ENCODE measurements around the gene CACNA2D3. TPM values are rescaled to one million over a fixed set of nuclear protein-coding genes. Genes with fewer than 3 reads are reported as not detected.

CACNA2D3 gene
- total RNA-seq, 1 donor from 2014 or later, result 2.5 TPM

DNA sequence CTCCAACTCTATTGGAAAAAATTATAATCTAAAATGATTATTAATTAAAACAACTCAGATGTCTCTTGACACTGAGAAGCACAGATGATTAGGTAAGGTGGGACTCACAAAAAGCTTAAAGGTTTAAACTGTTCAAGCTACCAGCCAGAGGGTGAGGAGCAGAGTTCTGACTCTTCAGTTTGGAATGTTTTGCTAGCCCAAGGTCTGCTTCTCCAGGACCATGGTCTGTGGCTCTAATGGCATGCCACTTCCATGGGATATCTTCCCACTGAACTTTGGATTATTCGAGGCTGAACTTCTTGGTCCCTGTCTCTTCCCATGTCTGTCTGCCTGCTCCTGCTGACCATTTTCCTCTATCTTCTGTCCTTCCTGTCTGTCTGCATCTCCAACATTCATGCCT lies 49.2 kb downstream of the CACNA2D3 start:
- Mint-ChIP-seq H3K4me3 (no peak overlapping the region), H3K36me3 (no peaks in the 10 kb centered on the region), H3K9me3 (no peaks in the 10 kb centered on the region), H3K27ac (no peak overlapping the region), H3K4me1 (ENCODE audit: unreplicated experiment) (no peaks in the 10 kb centered on the region), H3K27me3 (peaks cover 8% of the 10 kb centered on the region)
- no peak for DNase-seq (ENCODE audit: extremely low spot score, unreplicated experiment)
- TF ChIP-seq, protein P1, sequence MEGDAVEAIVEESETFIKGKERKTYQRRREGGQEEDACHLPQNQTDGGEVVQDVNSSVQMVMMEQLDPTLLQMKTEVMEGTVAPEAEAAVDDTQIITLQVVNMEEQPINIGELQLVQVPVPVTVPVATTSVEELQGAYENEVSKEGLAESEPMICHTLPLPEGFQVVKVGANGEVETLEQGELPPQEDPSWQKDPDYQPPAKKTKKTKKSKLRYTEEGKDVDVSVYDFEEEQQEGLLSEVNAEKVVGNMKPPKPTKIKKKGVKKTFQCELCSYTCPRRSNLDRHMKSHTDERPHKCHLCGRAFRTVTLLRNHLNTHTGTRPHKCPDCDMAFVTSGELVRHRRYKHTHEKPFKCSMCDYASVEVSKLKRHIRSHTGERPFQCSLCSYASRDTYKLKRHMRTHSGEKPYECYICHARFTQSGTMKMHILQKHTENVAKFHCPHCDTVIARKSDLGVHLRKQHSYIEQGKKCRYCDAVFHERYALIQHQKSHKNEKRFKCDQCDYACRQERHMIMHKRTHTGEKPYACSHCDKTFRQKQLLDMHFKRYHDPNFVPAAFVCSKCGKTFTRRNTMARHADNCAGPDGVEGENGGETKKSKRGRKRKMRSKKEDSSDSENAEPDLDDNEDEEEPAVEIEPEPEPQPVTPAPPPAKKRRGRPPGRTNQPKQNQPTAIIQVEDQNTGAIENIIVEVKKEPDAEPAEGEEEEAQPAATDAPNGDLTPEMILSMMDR (conservative IDR thresholded peaks at IDR 0.05), result no peak

DNA sequence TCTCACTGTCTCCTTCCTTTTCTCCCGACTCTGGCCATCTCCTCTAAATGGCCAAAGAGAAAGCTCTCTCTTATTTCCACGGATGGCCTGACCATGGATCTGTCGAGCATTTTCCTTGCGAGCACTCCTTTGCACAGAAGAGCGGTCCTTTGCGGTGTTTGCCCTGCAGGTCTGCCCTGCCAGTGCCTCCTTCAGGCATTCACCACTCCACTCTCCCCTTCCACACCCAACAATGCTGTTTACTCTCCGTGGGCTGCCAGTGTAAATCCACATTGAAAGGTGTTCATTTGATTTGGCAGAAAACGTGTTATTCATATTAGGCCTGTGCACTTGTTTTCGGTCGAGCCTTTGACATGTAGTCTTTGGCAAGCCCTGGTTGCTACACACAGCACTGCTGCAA lies 49.6 kb downstream of the CACNA2D3 start:
- DNase-seq (ENCODE audit: extremely low spot score, unreplicated experiment), result no peak
- Mint-ChIP-seq H3K9me3 (no peaks in the 10 kb centered on the region), H3K27me3 (peaks cover 8% of the 10 kb centered on the region), H3K4me3 (no peak overlapping the region), H3K36me3 (no peaks in the 10 kb centered on the region), H3K27ac (no peak overlapping the region), H3K4me1 (ENCODE audit: unreplicated experiment) (no peaks in the 10 kb centered on the region)
- TF ChIP-seq, protein P1 (conservative IDR thresholded peaks at IDR 0.05), result no peak

DNA sequence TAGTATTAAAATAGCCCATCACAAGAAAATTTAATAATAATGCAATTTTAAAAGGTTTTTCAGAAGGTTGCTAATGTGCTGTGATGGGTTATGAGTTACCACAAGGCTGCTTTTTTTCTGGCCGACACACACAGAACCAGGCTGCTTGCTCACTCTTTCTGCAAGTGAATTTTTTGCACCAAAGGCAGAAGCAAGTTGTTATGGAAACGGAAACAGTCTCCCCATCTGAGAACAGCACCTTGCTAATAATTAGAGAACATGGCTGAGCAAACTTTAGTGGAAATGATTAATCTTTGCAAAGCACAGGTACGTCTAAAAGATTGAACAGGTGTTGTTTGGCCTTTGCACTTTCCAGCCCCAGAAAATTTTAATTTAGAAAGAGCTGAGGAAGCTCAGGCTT lies 51.0 kb downstream of the CACNA2D3 start:
- no peak overlapping the region for H3K4me3 Mint-ChIP-seq
- DNase-seq (ENCODE audit: extremely low spot score, unreplicated experiment), result no peak
- peaks cover 8% of the 10 kb centered on the region for H3K27me3 Mint-ChIP-seq
- H3K36me3 Mint-ChIP-seq, result no peaks in the 10 kb centered on the region
- TF ChIP-seq, protein P1 (conservative IDR thresholded peaks at IDR 0.05), result no peak
- no peaks in the 10 kb centered on the region for H3K9me3 Mint-ChIP-seq
- H3K4me1 Mint-ChIP-seq (ENCODE audit: unreplicated experiment), result no peaks in the 10 kb centered on the region
- H3K27ac Mint-ChIP-seq, result no peak overlapping the region

DNA sequence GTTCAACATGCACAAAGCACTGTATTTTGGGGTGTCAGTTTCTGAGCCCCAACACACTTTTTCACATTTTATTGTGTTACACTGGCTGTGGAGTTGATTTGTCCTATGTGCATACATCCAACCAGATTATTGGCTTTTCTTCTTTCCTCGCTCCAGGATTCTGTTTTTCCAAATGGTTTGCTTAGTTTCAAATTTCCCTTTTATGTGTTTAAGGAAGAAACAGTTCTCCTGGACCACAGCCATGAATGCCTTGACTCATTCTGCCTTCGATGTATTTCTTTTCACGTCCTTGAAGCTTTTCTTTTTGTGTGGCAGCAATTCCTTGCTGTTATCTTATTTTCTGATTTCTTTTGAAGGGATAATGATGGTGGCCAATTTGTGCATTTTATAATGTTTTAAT lies 53.8 kb downstream of the CACNA2D3 start:
- Mint-ChIP-seq H3K36me3 (no peaks in the 10 kb centered on the region), H3K27ac (no peak overlapping the region), H3K4me3 (no peak overlapping the region), H3K27me3 (peaks cover 5% of the 10 kb centered on the region), H3K4me1 (ENCODE audit: unreplicated experiment) (no peaks in the 10 kb centered on the region), H3K9me3 (no peaks in the 10 kb centered on the region)
- no peak for DNase-seq (ENCODE audit: extremely low spot score, unreplicated experiment)
- TF ChIP-seq, protein P1 (conservative IDR thresholded peaks at IDR 0.05), result no peak

DNA sequence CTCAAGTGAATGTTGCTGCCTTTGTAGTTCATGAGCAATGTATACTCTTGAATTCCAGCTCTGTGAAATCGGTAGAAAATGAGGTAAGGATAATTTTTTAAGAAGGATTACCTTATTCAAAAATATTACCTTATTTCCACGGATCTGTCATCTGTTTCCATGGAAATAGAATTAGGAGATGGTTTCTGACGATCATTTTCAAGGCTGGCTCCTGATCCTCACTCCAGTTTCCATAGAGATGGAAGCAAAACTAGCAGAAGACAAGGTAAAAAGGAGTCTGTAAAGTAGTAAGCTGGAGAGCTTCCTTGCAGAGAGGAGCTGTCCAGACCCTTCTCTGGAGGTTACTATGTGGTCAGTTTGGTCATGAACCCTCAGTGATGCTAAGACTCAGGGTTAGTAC lies 55.5 kb downstream of the CACNA2D3 start:
- TF ChIP-seq, protein P1 (conservative IDR thresholded peaks at IDR 0.05), result no peak
- no peaks in the 10 kb centered on the region for H3K27me3 Mint-ChIP-seq
- no peak overlapping the region for H3K4me3 Mint-ChIP-seq
- no peaks in the 10 kb centered on the region for H3K9me3 Mint-ChIP-seq
- H3K36me3 Mint-ChIP-seq, result no peaks in the 10 kb centered on the region
- H3K27ac Mint-ChIP-seq, result no peak overlapping the region
- no peaks in the 10 kb centered on the region for H3K4me1 Mint-ChIP-seq (ENCODE audit: unreplicated experiment)
- no peak for DNase-seq (ENCODE audit: extremely low spot score, unreplicated experiment)

DNA sequence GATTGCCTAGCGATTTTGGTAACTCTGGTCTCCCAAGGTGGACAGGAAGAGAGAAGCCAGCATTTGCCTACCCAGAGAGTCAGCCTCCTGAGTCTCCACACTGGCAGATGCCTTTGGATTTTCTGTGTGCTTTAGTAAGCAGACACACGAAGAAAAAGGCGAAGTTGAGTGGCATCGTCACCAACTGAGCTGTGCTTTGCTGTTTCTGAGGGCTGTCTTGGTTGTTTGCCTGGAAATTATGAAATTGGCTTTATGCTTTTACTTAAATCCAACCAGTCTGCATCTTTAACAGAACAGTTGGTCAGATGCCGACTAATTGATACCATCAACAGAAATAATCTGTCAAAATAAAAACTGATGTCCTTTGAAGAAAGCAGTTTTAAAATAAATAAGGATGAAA lies 56.0 kb downstream of the CACNA2D3 start:
- Mint-ChIP-seq H3K4me3 (no peak overlapping the region), H3K36me3 (no peaks in the 10 kb centered on the region), H3K27me3 (no peaks in the 10 kb centered on the region), H3K4me1 (ENCODE audit: unreplicated experiment) (no peaks in the 10 kb centered on the region), H3K27ac (no peak overlapping the region), H3K9me3 (no peaks in the 10 kb centered on the region)
- TF ChIP-seq, protein P1 (conservative IDR thresholded peaks at IDR 0.05), result no peak
- DNase-seq (ENCODE audit: extremely low spot score, unreplicated experiment), result no peak
